HG02884 (cell line): ENCODE measurements around the gene SAMD10.
A peak's percentile ranks its signal among the peaks of the same experiment; 100 is the strongest.

Experiments
- ATAC-seq: cut with Tn5 transposase; IDR thresholded peaks from one replicate; pipeline ENCODE4 v1.9.1; 2021; ENCODE audit warnings: mild to moderate bottlenecking, moderate library complexity; ENCODE audit not compliant: unreplicated experiment

The SAMD10 gene

GRCh38 chr20:63957690-63958441, 21.6 kb downstream of the SAMD10 start:
- no peak for ATAC-seq

- no peak for ATAC-seq
Measured at GRCh38 chr20:63957004-63957689, 22.3 kb downstream of the SAMD10 start.

GRCh38 chr20:63956664-63957003, 22.8 kb downstream of the SAMD10 start:
- peak; percentile 12 for ATAC-seq

- ATAC-seq: peak; percentile 58
Measured at GRCh38 chr20:63955827-63956663, 23.4 kb downstream of the SAMD10 start, which contains the start of gene UCKL1. Gene UCKL1, minus strand, starts transcription at chr20:63956416. Its CDS starts 44 bp downstream, at chr20:63956372.

GRCh38 chr20:63955281-63955826, 24.1 kb downstream of the SAMD10 start:
- no peak for ATAC-seq

- no peak for ATAC-seq
Measured at GRCh38 chr20:63953764-63954429, 25.5 kb downstream of the SAMD10 start.

GRCh38 chr20:63952769-63953168, 26.7 kb downstream of the SAMD10 start:
- ATAC-seq: no peak

- ATAC-seq: no peak
Measured at GRCh38 chr20:63952210-63952535, 27.3 kb downstream of the SAMD10 start.

GRCh38 chr20:63951398-63952209, 27.8 kb downstream of the SAMD10 start:
- ATAC-seq: no peak

- no peak for ATAC-seq
Measured at GRCh38 chr20:63950701-63951397, 28.6 kb downstream of the SAMD10 start.

GRCh38 chr20:63947638-63948456, 31.6 kb downstream of the SAMD10 start:
- no peak for ATAC-seq

GRCh38 chr20:63946986-63947637, 32.3 kb downstream of the SAMD10 start:
- ATAC-seq: no peak

- ATAC-seq: no peak
Measured at GRCh38 chr20:63945921-63946920, 33.2 kb downstream of the SAMD10 start.

GRCh38 chr20:63945031-63945658, 34.3 kb downstream of the SAMD10 start:
- ATAC-seq: no peak

GRCh38 chr20:63944078-63944941, 35.1 kb downstream of the SAMD10 start:
- no peak for ATAC-seq

GRCh38 chr20:63943808-63944077, 35.7 kb downstream of the SAMD10 start:
- no peak for ATAC-seq
